ENCODE results near the gene SEMA4C.
"Not testable (repeated sequence)": the region's sequence is repeated elsewhere in the genome, so short reads cannot be mapped to it uniquely, and the experiment has no call there.

SEMA4C gene

DNA sequence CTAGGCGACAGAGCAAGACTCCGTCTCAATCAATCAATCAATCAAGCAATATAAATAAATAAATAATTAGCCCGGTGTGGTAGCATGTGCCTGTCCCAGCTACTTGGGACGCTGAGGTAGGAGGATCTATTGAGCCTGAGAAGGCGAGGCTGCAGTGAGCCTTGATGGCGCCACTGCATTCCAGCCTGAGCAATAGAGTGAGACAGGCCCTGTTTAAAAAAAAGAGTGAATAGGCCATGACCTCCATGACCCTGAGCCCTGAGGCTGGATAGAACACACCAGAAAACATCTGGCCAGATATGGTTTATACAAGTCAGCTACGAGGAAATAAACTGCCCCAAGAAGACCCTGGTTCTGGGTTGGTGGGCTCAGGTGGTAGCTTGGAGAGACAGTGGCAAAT, 20.4 kb upstream of the SEMA4C start:
- H3K4me3 ChIP-seq (ENCODE audit: low read length) = no peak overlapping the region
- no peak for DNase-seq (ENCODE audit: low read depth)
- TF ChIP-seq, protein P1, sequence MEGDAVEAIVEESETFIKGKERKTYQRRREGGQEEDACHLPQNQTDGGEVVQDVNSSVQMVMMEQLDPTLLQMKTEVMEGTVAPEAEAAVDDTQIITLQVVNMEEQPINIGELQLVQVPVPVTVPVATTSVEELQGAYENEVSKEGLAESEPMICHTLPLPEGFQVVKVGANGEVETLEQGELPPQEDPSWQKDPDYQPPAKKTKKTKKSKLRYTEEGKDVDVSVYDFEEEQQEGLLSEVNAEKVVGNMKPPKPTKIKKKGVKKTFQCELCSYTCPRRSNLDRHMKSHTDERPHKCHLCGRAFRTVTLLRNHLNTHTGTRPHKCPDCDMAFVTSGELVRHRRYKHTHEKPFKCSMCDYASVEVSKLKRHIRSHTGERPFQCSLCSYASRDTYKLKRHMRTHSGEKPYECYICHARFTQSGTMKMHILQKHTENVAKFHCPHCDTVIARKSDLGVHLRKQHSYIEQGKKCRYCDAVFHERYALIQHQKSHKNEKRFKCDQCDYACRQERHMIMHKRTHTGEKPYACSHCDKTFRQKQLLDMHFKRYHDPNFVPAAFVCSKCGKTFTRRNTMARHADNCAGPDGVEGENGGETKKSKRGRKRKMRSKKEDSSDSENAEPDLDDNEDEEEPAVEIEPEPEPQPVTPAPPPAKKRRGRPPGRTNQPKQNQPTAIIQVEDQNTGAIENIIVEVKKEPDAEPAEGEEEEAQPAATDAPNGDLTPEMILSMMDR (conservative IDR thresholded peaks at IDR 0.05; ENCODE audit: low read length) = no peak

DNA sequence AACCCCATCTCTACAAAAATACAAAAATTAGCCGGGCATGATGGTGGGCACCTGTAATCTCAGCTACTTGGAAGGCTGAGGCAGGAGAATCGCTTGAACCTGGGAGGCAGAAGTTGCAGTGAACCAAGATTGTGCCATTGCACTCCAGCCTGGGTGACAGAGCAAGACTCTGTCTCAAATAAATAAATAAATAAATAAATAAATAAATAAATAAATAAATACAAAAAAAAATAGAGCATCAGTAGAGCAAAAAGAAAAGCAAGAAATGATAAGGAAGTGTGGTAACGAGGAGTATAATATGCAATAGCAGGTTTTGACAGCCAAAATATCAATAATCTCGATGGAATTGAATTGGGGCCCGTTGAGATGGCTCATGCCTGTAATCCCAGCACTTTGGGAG, 19.6 kb upstream of the SEMA4C start:
- DNase-seq (ENCODE audit: low read depth); H3K4me3 ChIP-seq (ENCODE audit: low read length): not testable (repeated sequence)

DNA sequence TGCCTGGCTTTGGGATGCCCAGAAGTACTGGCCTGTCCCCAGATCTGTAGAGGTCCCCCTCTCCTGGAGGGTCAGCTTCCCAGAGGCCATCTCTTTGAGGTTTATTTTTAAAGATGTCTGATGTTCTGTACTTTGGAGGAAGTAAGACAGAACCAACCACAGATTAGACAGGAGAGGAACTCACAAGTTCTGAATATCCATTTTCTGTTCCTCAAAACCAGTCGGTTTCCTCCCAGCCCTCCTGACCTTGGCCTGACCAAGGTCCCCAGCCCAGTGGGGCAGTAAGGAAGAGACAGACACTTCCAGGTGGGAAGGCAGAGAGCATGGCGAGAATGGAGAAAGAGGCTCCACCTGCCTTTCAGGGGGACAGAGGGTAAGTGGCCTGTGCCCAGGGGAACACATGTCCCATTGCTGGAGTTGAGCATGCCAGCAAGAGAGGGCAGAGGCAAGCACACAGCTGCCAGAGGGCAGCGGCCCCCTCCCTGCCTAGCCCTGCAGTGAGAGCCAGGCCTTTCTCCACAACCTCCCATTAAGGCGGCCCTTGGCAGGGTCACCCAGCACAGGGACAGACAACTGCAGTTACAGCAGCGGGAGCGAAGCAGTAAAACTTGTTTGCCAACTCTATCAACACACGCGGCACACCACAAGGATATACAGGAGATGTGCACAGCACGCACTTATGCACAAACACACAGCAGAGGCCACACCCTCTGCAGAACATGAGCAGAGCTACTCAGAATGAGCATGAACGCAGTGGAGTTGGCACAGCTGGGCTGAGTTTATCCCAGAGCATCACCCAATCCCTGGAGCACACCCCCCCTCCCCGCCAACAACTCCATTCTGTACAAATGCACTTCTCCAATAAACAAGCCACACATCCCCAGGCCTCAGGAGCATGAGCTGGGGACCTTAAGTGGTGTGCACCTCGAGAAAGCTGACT, 18.5 kb upstream of the SEMA4C start:
- DNase-seq (ENCODE audit: low read depth) = no peak
- TF ChIP-seq, protein P1 (conservative IDR thresholded peaks at IDR 0.05; ENCODE audit: low read length) = no peak
- H3K4me3 ChIP-seq (ENCODE audit: low read length) = no peak overlapping the region

DNA sequence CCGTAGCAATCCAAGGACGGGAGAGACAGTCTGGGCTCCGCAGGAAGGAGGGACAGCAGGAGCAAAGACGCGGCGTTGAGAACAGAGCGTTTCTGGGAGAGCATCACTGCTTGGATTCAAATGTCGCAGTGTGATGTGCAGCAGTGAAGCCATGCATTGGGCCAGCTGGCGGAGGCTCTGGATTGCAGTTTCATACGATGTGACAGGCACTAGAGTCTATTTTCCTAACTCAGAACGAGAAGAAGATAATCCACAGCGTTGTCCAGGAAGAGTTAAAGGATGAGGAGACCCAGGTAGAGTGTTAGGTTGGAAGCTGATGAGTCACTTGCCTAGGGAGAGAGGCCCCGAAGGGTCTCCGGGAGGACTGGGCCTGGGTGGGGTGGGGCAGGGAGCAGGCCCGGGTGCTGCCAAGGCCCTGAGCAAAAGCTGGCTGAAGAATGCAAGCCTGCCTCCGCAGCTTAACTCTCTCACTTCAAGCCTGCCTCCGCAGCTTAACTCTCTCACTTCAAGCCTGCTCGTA, 17.7 kb upstream of the SEMA4C start:
- H3K4me3 ChIP-seq (ENCODE audit: low read length) = no peak overlapping the region
- TF ChIP-seq, protein P1 (conservative IDR thresholded peaks at IDR 0.05; ENCODE audit: low read length) = no peak
- DNase-seq (ENCODE audit: low read depth) = no peak

DNA sequence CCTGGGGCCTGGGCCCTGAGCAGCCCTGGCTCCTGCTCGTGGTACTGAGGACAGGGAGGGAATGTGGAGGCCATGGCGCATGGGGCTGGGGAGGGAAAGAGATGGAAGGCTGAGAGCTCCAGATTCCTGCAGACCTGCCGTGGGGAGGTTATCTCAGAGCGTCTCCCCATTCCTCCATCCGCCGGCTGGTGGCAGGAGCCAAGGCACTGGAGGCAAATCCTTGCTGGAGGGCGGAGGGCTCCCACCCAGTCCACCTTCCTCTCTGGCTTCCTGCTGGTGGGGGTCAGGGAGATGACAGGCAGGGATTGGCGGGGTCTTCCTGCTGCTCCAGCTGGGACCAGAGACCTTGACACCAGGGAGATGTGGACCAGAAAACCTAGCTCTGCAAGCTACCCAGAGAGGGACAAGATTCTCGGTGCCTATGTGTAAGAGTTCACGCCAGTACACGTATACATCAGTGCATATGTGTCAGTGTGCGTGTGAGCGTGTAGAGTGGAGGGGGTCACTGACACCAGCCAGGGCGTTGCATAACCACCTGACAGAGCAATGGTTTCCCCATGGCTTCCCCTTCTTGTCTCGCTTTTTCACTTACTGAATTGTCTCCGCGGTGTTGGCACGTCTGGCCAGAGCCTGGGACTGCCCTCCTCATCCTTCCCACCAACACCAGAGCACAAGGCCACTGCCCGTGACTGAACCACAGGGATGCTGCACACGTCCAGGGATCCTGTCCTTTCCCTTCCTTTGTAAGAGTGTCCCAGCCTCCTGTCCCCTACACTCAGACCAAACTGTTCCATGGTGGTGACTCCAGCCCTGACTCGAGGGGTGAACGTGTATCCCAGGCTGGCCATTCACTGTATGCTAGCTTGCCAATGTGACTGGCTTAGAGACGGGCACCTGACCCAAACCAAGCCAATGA, 15.8 kb upstream of the SEMA4C start:
- TF ChIP-seq, protein P1 (conservative IDR thresholded peaks at IDR 0.05; ENCODE audit: low read length) = no peak
- DNase-seq (ENCODE audit: low read depth) = no peak
- no peak overlapping the region for H3K4me3 ChIP-seq (ENCODE audit: low read length)

DNA sequence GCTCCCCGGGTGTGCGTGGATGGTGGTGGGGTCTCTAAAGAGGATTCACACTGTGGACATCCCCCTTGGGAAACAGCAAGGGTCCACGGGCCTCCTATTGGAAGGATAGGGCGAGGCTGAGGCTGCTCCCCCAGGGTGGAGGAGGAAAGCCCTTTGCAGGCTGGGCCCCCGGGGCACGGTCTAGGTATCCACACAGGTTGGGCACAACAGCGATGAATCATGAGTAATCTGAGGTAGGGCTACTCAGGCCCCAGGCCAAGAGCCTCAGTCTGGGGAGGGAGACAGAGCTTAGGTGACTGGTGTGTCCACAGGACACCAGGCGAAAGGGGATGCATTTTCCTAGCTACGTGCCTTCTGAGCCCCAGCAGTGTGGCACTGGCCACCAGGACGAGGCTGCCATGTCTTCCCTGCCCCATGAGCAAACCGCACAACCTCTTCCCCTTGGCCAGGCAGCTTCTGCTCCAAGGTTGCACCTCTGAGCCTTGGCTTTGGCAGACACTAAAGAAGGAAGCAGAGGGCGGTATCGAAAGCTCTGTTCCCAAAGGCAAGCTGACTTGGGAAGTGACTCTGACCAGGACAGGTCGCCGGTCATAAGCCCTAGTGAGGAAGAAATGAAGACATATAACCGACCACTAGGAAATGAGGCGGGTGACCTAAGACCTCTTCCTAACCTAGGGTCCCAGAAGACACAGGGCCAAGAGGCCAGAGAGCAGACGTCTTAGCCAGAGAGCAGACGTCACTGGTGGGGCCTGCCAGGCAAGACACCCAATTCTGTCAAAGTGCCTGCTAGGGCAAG, 14.6 kb upstream of the SEMA4C start:
- TF ChIP-seq, protein P1 (conservative IDR thresholded peaks at IDR 0.05; ENCODE audit: low read length) = no peak
- no peak for DNase-seq (ENCODE audit: low read depth)
- no peak overlapping the region for H3K4me3 ChIP-seq (ENCODE audit: low read length)

DNA sequence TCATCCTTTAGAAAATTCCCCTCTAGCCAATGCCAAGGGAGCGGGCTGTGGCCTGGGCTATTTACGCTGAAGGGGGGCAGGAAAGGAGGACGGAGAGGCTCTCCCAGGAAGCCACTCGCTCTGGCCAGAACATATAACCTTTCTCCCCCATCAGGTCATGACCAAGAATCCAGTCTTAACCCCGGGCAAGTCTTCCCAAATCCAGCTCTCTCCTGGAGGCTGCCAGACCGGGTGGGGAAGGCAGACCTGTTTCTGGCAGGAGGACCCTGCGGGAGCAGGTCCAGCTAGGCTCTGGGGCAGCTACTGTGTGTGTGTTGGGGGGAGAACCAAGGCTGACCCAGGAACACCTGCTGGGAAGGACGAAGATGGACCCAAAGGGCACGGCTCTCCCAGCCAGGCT, 13.4 kb upstream of the SEMA4C start:
- no peak for DNase-seq (ENCODE audit: low read depth)
- TF ChIP-seq, protein P1 (conservative IDR thresholded peaks at IDR 0.05; ENCODE audit: low read length) = no peak
- no peak overlapping the region for H3K4me3 ChIP-seq (ENCODE audit: low read length)

All from AG10803 (cell line).